GM12878 (cell line): Measurements from ENCODE around the gene LYZ. TPM values are rescaled to one million over a fixed set of nuclear protein-coding genes. Genes with fewer than 3 reads are reported as not detected.

Experiments
- ATAC-seq: fragments of 200-7000 bp; cut with Tn5 transposase; 3 replicates; pipeline ENCODE4 v1.9.1; 2020; ENCODE audit warnings: mild to moderate bottlenecking, moderate library complexity
- BruUV-seq: library from RNA; stranded (reverse); fragments of 400-500 nt; replicated peaks from 2 replicates; lab custom pipeline; 2021; lab: Mats Ljungman, UMichigan
- CTCF ChIA-PET: fragments of 300-600 bp; sonication (Branson Sonifier 250); formaldehyde crosslinking; extraction: SDS; loops from one replicate; lab custom pipeline; 2021; ENCODE audit warnings: inconsistent platforms; lab: Yijun Ruan, JAX
- POLR2A ChIA-PET: fragments of 350-600 bp; formaldehyde crosslinking; extraction: SDS; loops from one replicate; lab custom pipeline; 2021; ENCODE audit warnings: inconsistent platforms; lab: Charles Lee
- RAD21 ChIA-PET: fragments of 300-600 bp; sonication (Branson Sonifier 250); formaldehyde crosslinking; loops from one replicate; lab custom pipeline; 2023; ENCODE audit warnings: antibody characterized with exemption; ENCODE audit not compliant: unreplicated experiment; lab: Charles Lee
- SMC1A ChIA-PET: fragments of 300-600 bp; sonication (Branson Sonifier 250); formaldehyde crosslinking; loops from one replicate; lab custom pipeline; 2023; ENCODE audit not compliant: unreplicated experiment, uncharacterized antibody; lab: Charles Lee
- DNase-seq: peaks from one replicate; pipeline ENCODE4 v3.0.0-alpha.2; 2011; ENCODE audit warnings: low read depth, low spot score
- FAIRE-seq: peaks from 3 replicates; lab custom pipeline; 2011; peaks lifted over from hg19 to GRCh38; lab: Jason Lieb, UNC
- H2AFZ ChIP-seq: 2 replicates; pipeline ENCODE4 v1.6.0; 2011; ENCODE audit warnings: low read depth, low read length, control low read depth; ENCODE audit not compliant: control insufficient read depth
- H3K27ac ChIP-seq: 2 replicates; pipeline ENCODE4 v1.5.1; 2011; ENCODE audit warnings: control low read depth; ENCODE audit not compliant: control insufficient read depth, insufficient read depth
- H3K27me3 ChIP-seq, 2 experiments: replicated peaks in 1 of 2; 2 replicates each; pipeline versions ENCODE4 v1.6.0 to v1.6.1; 2011; ENCODE audit warnings: low read length in 1 of 2; ENCODE audit not compliant: control insufficient read depth in 2 of 2, insufficient read depth in 2 of 2
- H3K36me3 ChIP-seq, 2 experiments: 2 replicates each; pipeline ENCODE4 v1.5.1; 2011; ENCODE audit warnings: low read length in 1 of 2; ENCODE audit not compliant: control insufficient read depth in 2 of 2, insufficient read depth in 2 of 2
- H3K4me1 ChIP-seq: 2 replicates; pipeline ENCODE4 v1.6.1; 2011; ENCODE audit warnings: mild to moderate bottlenecking, low read length, moderate library complexity, mixed read lengths; ENCODE audit not compliant: control insufficient read depth, insufficient read depth
- H3K4me2 ChIP-seq: 2 replicates; pipeline ENCODE4 v1.6.0; 2011; ENCODE audit warnings: control low read depth; ENCODE audit not compliant: control insufficient read depth, insufficient read depth
- H3K4me3 ChIP-seq: fragments of 200-600 bp; sonication (generic); 2 replicates; pipeline ENCODE4 v1.5.1; 2016
- H3K79me2 ChIP-seq: 2 replicates; pipeline ENCODE4 v1.6.0; 2011; ENCODE audit warnings: low read length; ENCODE audit not compliant: control insufficient read depth, insufficient read depth
- H3K9ac ChIP-seq: 2 replicates; pipeline ENCODE4 v1.8.0; 2011; ENCODE audit warnings: low read length, control low read depth, mixed read lengths; ENCODE audit not compliant: control insufficient read depth, insufficient read depth
- H3K9me3 ChIP-seq: replicated peaks from 3 replicates; pipeline ENCODE4 v1.5.1; 2011; ENCODE audit warnings: mild to moderate bottlenecking, low read length; ENCODE audit not compliant: control insufficient read depth, insufficient read depth
- H4K20me1 ChIP-seq: 2 replicates; pipeline ENCODE4 v1.6.0; 2011; ENCODE audit not compliant: control insufficient read depth, insufficient read depth
- CBX3 ChIP-seq: fragments of 200-600 bp; sonication (generic); IDR thresholded peaks from 2 replicates; pipeline ENCODE4 v1.6.1; 2016; ENCODE audit warnings: low read depth, borderline replicate concordance
- ETV6 ChIP-seq, 2 experiments: fragments of 450-650 bp in 1 of 2; IDR thresholded peaks in 1 of 2; conservative IDR thresholded peaks in 1 of 2; 2 replicates each; pipeline ENCODE4 v1.6.1; 2014; ENCODE audit warnings: antibody characterized with exemption in 1 of 2, borderline replicate concordance in 1 of 2, low read depth in 1 of 2, mild to moderate bottlenecking in 1 of 2, moderate library complexity in 1 of 2
- FOXM1 ChIP-seq: IDR thresholded peaks from 2 replicates; pipeline ENCODE4 v1.6.1; 2012; ENCODE audit warnings: low read depth, mild to moderate bottlenecking, inconsistent platforms, low read length, moderate library complexity
- IKZF2 ChIP-seq, 2 experiments: fragments of 450-650 bp; IDR thresholded peaks; 2 replicates each; pipeline ENCODE4 v1.6.1; 2017; ENCODE audit warnings: mild to moderate bottlenecking in 2 of 2, moderate library complexity in 2 of 2
- KDM1A ChIP-seq: fragments of 200-600 bp; sonication (generic); IDR thresholded peaks from 2 replicates; pipeline ENCODE4 v1.6.1; 2016; ENCODE audit warnings: borderline replicate concordance
- NBN ChIP-seq: fragments of 450-650 bp; IDR thresholded peaks from 2 replicates; pipeline ENCODE4 v1.6.1; 2016
- PAX5 ChIP-seq: IDR thresholded peaks from 2 replicates; pipeline ENCODE4 v1.6.1; 2011; ENCODE audit warnings: low read depth, low read length, borderline replicate concordance
- POLR2A ChIP-seq: IDR thresholded peaks from 2 replicates; pipeline ENCODE4 v1.6.1; 2011; ENCODE audit warnings: low read depth, mild to moderate bottlenecking, low read length
- POU2F2 ChIP-seq: IDR thresholded peaks from 3 replicates; pipeline ENCODE4 v1.6.1; 2011; ENCODE audit warnings: low read depth, mild to moderate bottlenecking, low read length, borderline replicate concordance
- RFX5 ChIP-seq: IDR thresholded peaks from 2 replicates; pipeline ENCODE4 v1.6.1; 2011; ENCODE audit warnings: low read depth, low read length, improper control_type of control experiment
- SREBF2 ChIP-seq: IDR thresholded peaks from 2 replicates; pipeline ENCODE4 v1.6.1; 2012; ENCODE audit warnings: mild to moderate bottlenecking, low read length
- SUZ12 ChIP-seq: fragments of 200-600 bp; sonication (generic); IDR thresholded peaks from one replicate; pipeline ENCODE4 v1.6.1; 2018; ENCODE audit warnings: antibody characterized with exemption, mild to moderate bottlenecking; ENCODE audit not compliant: unreplicated experiment
- ZBED1 ChIP-seq: IDR thresholded peaks from 2 replicates; pipeline ENCODE4 v1.6.1; 2016; ENCODE audit warnings: borderline replicate concordance
- WGBS: methylation state at CpG from one replicate; pipeline ENCODE4 v1.1.6; 2016; ENCODE audit warnings: low lambda C conversion rate; ENCODE audit not compliant: insufficient replicate concordance, insufficient coverage; ENCODE audit errors: missing lambda C conversion rate; 5-methylcytosine and 5-hydroxymethylcytosine counted together
- in situ Hi-C: fragments of 300-500 bp; cut with MboI; formaldehyde crosslinking; loops from 9 replicates; pipeline ENCODE4 v1.14.3; 2018; ENCODE audit warnings: mixed read lengths
- intact Hi-C: fragments of 100-400 bp; cut with micrococcal nuclease; formaldehyde crosslinking; loops from one replicate; pipeline ENCODE4 v1.14.2; 2022; ENCODE audit not compliant: unreplicated experiment
- polyA plus RNA-seq, 11 experiments: library from polyadenylated mRNA; depleted of rRNA in 4 of 11; unstranded in 6 of 11; stranded (reverse) in 5 of 11; fragments of >200 nt; fragmentation: Nextera tagmentation in 4 of 11; fragmentation: Illumina TruSeq in 1 of 11; extraction: Ambion mirVana in 4 of 11; extraction: Trizol in 1 of 11; gene quantifications; 1 replicate in 1 of 11; 2 replicates in 10 of 11; pipeline versions ENCODE4 v1.2.1 to v1.2.3, GENCODE V29; 2011 to 2016; ENCODE audit warnings: inconsistent platforms in 2 of 11, missing spikeins in 2 of 11, low read depth in 1 of 11
- total RNA-seq, 4 experiments: library from RNA; depleted of rRNA in 3 of 4; stranded (reverse); fragments of >200 nt in 3 of 4; fragmentation: Illumina TruSeq in 1 of 4; extraction: Trizol in 1 of 4; gene quantifications; 2 replicates each; pipeline versions ENCODE4 v1.2.1 to v1.2.3, GENCODE V29; 2013 to 2021
- TF ChIP-seq, protein P1 (sequence below): IDR thresholded peaks from 2 replicates; pipeline ENCODE4 v1.6.1; 2011; ENCODE audit warnings: borderline replicate concordance, low read depth, mild to moderate bottlenecking, moderate library complexity, mixed read lengths, low read length; ENCODE audit not compliant: insufficient read depth; ENCODE audit errors: extremely low read length
- TF ChIP-seq, protein P2 (sequence below): IDR thresholded peaks from 2 replicates; pipeline ENCODE4 v1.6.1; 2012; ENCODE audit warnings: low read depth, low read length, improper control_type of control experiment

LYZ gene
- total and polyA plus RNA-seq, 10 of the 15 experiments (the other 5 are each of a cell fraction or from before 2014, with no cell fraction given), result 1.9 TPM; not detected in 9

DNA sequence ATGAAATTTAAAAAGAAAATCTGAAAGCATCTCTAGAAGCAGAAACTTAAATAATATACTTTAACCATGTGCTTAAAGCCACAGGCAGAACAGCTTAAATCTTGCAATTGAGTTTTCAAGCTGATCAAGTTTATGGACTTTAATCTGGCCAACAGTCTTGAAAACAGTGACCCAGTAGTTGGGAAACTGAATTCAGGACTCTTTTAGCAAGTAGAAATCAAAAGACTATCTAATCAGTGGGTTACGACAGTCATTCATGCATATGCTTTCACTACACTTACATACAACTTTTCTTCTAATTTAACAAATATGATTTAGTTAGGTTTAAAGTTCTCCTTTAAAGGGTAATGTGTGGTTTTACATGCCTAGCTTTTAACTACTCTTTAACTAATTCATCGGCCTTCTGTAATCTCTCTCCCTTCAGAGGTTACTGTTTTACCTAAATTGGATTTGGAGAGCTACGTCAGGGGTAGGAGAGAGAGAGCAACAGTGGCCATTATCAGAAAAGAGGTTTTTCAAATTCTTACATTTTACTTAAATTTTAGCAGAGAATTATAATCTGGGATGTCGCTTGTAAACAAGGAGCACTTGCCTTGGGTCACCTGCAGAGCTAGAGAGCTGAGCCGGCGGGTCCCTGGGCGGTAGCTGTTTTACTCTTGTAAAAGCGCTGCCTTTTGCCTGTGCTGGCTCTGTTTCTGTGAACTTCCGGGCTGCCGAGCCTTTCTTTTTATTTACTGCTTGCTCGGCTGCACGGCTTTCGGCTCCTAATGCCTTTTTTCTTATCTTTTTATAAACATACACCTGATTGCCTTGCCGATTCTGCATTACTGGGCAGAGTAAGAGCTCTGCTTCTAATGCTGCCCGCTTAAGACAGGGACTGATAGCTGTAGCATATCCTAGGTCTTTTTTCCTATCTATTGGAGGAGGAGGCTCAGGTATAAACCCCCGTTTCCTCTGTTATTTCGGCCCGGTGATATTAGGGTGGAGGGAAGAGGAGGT, 17.4 kb upstream of the LYZ start (continued):
- TF ChIP-seq IKZF2 (IDR thresholded peaks at IDR 0.05) (no peak), CBX3 (no peak), ETV6 (conservative IDR thresholded peaks at IDR 0.05 in 1 of 2, IDR thresholded peaks at IDR 0.05 in 1 of 2; ENCODE audit: borderline replicate concordance in 1 of 2, low read depth in 1 of 2) (no peak), NBN (no peak), POLR2A (peak; percentile 59), ZBED1 (no peak)
- TF ChIP-seq, protein P1, sequence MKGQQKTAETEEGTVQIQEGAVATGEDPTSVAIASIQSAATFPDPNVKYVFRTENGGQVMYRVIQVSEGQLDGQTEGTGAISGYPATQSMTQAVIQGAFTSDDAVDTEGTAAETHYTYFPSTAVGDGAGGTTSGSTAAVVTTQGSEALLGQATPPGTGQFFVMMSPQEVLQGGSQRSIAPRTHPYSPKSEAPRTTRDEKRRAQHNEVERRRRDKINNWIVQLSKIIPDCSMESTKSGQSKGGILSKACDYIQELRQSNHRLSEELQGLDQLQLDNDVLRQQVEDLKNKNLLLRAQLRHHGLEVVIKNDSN, result no peak

DNA sequence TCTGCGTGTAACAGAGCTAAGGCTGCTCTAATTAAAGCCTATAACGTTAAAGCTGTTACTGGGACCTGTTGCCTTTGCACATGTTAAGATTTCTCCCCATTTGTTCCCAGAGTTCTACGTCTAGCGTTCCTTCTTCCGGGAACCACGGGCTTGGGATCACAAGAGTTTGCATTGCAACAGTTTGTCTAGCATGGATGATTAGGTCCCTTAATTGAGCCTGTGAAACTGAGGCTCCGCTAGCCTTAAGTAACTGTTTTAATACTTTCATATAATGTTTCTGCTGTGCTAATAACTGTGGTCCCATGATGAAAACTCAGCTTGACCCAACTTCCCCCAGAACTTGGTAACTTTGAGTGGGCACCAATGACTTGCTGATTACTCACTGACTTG, 16.7 kb upstream of the LYZ start:
- no peaks in the 10 kb centered on the region for H3K36me3 ChIP-seq
- TF ChIP-seq PAX5, result no peak
- TF ChIP-seq RFX5, result no peak
- TF ChIP-seq, protein P2, sequence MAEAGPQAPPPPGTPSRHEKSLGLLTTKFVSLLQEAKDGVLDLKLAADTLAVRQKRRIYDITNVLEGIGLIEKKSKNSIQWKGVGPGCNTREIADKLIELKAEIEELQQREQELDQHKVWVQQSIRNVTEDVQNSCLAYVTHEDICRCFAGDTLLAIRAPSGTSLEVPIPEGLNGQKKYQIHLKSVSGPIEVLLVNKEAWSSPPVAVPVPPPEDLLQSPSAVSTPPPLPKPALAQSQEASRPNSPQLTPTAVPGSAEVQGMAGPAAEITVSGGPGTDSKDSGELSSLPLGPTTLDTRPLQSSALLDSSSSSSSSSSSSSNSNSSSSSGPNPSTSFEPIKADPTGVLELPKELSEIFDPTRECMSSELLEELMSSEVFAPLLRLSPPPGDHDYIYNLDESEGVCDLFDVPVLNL, result no peak
- no peak for TF ChIP-seq SUZ12
- no peak for TF ChIP-seq KDM1A
- TF ChIP-seq SREBF2, result no peak
- TF ChIP-seq POU2F2, result no peak
- TF ChIP-seq FOXM1, result no peak
- H2AFZ ChIP-seq, result peak overlapping the region; percentile 94
- H3K9ac ChIP-seq, result peak overlapping the region; percentile 51; the same call in 1 of the 2 replicates
- peak overlapping the region; percentile 48 for H3K4me3 ChIP-seq
- H3K27me3 ChIP-seq, result no peaks in the 10 kb centered on the region
- no peaks in the 10 kb centered on the region for H4K20me1 ChIP-seq
- RAD21 ChIA-PET, result interaction anchor here (0.9 to 2.0 kb wide), 3 partner anchors 27 to 90 kb away, joined by 4 to 6 read pairs (median 4); no protein-coding TSS in a partner anchor
- no peaks in the 10 kb centered on the region for H3K9me3 ChIP-seq
- SMC1A ChIA-PET, result interaction anchor here (1.3 kb wide), 1 partner anchor 11 kb away, joined by 3 read pairs; no protein-coding TSS in a partner anchor
- BruUV-seq, result no TSS peak
- H3K4me1 ChIP-seq, result no peaks in the 10 kb centered on the region
- H3K79me2 ChIP-seq, result no peaks in the 10 kb centered on the region
- 49% methylated on average over 7 of the region's 7 CpGs for WGBS
- in situ Hi-C loops (no loop called here), intact Hi-C loops (loop anchor here (10.0 kb wide), 1 partner anchor 177 kb away; no protein-coding TSS in a partner anchor)
- FAIRE-seq, result no peak
- no peak for ATAC-seq
- peak overlapping the region; percentile 83 for H3K4me2 ChIP-seq
- POLR2A ChIA-PET, result interaction anchor here (0.5 kb wide), 1 partner anchor 66 kb away, joined by 5 read pairs; no protein-coding TSS in a partner anchor
- H3K27ac ChIP-seq, result no peak overlapping the region
- DNase-seq, result no peak
- CTCF ChIA-PET, result interaction anchor here (0.7 to 3.0 kb wide), 5 partner anchors 26 to 1479 kb away, joined by 3 to 21 read pairs (median 6); no protein-coding TSS in a partner anchor
